ENCODE measurements around the gene TNFRSF25.

DNA sequence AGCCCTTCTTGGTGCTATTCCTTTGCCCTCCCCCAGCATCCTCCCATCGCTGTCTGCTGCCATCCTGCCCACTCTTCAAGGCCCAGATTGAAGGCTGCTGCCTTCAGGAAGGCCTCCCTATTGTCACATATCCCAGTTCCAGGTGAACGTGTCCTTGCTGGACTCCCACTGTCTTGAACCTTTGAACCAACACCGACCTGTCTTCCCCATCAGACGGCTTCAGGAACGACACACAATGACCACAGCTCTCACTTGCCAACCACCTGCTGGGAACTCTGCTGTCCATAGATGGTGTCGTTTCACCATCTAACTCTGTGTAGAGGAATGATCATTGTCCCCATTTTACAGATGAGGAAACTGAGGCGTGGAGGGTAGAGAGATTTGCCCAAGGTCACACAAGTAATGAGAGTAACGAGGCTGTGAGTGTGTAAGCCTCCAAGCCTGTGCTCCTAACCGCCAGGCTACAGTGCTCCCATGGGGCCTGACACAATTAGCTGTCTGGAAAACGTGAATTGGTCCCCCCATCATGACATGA, 35.4 kb upstream of the TNFRSF25 start:
- TF ChIP-seq, protein P1, sequence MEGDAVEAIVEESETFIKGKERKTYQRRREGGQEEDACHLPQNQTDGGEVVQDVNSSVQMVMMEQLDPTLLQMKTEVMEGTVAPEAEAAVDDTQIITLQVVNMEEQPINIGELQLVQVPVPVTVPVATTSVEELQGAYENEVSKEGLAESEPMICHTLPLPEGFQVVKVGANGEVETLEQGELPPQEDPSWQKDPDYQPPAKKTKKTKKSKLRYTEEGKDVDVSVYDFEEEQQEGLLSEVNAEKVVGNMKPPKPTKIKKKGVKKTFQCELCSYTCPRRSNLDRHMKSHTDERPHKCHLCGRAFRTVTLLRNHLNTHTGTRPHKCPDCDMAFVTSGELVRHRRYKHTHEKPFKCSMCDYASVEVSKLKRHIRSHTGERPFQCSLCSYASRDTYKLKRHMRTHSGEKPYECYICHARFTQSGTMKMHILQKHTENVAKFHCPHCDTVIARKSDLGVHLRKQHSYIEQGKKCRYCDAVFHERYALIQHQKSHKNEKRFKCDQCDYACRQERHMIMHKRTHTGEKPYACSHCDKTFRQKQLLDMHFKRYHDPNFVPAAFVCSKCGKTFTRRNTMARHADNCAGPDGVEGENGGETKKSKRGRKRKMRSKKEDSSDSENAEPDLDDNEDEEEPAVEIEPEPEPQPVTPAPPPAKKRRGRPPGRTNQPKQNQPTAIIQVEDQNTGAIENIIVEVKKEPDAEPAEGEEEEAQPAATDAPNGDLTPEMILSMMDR (IDR thresholded peaks at IDR 0.05): no peak
- TF ChIP-seq KAT7 (CRISPR knock-in tag; IDR thresholded peaks at IDR 0.05; ENCODE audit: borderline replicate concordance): no peak
- TF ChIP-seq NR1H2 (CRISPR knock-in tag; IDR thresholded peaks at IDR 0.05): no peak
- TF ChIP-seq ESRRA (CRISPR knock-in tag; IDR thresholded peaks at IDR 0.05; ENCODE audit: borderline replicate concordance): no peak
- no peak for TF ChIP-seq PRDM15 (CRISPR knock-in tag; IDR thresholded peaks at IDR 0.05)
- no peak for TF ChIP-seq NR2C2 (CRISPR knock-in tag; IDR thresholded peaks at IDR 0.05)
- no peak for TF ChIP-seq NR3C1 (CRISPR knock-in tag; conservative IDR thresholded peaks at IDR 0.05; ENCODE audit: low read depth)
- TF ChIP-seq ETV6 (CRISPR knock-in tag; IDR thresholded peaks at IDR 0.05): no peak
- TF ChIP-seq, protein P2, sequence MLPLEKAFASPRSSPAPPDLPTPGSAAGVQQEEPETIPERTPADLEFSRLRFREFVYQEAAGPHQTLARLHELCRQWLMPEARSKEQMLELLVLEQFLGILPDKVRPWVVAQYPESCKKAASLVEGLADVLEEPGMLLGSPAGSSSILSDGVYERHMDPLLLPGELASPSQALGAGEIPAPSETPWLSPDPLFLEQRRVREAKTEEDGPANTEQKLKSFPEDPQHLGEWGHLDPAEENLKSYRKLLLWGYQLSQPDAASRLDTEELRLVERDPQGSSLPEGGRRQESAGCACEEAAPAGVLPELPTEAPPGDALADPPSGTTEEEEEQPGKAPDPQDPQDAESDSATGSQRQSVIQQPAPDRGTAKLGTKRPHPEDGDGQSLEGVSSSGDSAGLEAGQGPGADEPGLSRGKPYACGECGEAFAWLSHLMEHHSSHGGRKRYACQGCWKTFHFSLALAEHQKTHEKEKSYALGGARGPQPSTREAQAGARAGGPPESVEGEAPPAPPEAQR (CRISPR knock-in tag; IDR thresholded peaks at IDR 0.05): no peak
- TF ChIP-seq IRF2 (CRISPR knock-in tag; IDR thresholded peaks at IDR 0.05; ENCODE audit: borderline replicate concordance, low read depth): no peak
- no peak for TF ChIP-seq USF2 (CRISPR knock-in tag; IDR thresholded peaks at IDR 0.05)
- TF ChIP-seq FOXK1 (CRISPR knock-in tag; IDR thresholded peaks at IDR 0.05): no peak
